ENCODE data around the gene SH3BGR. TPM values are rescaled to one million over a fixed set of nuclear protein-coding genes. Genes with fewer than 3 reads are reported as not detected.

Gene SH3BGR
- total and polyA plus RNA-seq, 2 of the 8 experiments (the other 6 are each of a cell fraction or from before 2014, with no cell fraction given), result 2.1 to 5.9 TPM

DNA sequence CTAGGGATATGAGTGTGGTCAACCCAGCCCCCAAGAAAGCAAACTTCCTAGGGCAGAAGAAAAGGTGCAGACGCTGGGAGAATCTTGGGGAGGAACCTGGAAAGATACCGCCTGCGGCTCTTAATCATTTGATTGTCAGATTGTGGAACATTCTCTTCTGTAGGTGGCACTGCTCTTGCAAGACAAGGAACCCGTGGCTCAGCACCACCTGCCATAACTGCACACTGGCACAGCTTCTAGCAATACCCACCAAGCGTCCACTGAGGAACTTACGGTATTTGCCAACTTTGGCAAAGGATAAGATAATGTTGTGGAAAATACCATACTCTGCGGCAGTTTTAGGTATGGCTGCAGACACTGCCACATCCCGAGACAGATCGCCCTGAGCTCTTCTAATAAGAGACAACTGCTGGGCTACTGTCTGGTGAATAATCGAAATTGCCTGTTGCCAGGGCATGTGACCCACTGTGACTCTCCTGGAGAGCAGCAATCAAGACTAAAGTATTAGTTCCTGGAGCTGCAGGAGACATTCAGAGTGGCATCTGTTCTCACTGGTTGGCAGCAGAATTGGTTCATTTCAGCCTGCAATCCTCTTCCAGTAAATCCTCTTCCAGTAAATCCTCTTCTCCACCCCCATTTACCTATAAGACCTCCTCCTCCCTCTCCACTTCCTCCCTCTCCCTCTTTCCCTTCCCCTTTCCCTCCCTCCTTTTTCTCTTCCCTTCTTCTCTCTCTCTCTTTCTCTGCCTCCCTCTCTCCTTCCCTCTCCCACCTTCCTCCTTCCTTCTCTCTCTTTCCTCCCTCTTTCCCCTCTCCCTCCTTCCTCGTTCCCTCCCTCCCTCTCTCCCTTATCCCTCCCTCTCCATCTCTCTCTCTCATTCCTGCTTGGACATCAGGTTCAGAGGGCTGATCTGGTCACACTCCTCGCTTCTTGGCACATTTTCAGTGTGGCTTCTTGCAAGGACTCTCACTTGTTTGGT lies 111.3 kb downstream of the SH3BGR start:
- no peak for DNase-seq (ENCODE audit: low read depth in 1 of 2, low spot score in 2 of 2)
- Histone ChIP-seq H4K5ac (ENCODE audit: insufficient read length, low read depth, low read length) (no peak overlapping the region), H3K79me2 (ENCODE audit: control insufficient read depth in 1 of 2, insufficient read depth in 2 of 2, low read length in 2 of 2) (no peaks in the 10 kb centered on the region), H2BK20ac (ENCODE audit: low read length) (peak overlapping the region; percentile 67; the same call in 1 of the 2 replicates), H2BK12ac (ENCODE audit: low read depth, low read length) (peak overlapping the region; percentile 96; the same call in 1 of the 2 replicates), H3K56ac (replicated peaks; ENCODE audit: insufficient read length, low read depth, low read length) (no peak overlapping the region), H4K20me1 (replicated peaks in 1 of 2; ENCODE audit: control insufficient read depth in 1 of 2, insufficient read depth in 2 of 2, low read length in 2 of 2) (no peaks in the 10 kb centered on the region), H4K8ac (ENCODE audit: extremely low read depth, insufficient read depth, low read length) (no peak overlapping the region), H3K9ac (replicated peaks in 1 of 4; ENCODE audit: extremely low read depth in 1 of 4, low read depth in 3 of 4, low read length in 3 of 4) (no peak overlapping the region), H3K4ac (replicated peaks; ENCODE audit: insufficient read length, low read depth, low read length) (no peak overlapping the region), H4K91ac (replicated peaks; ENCODE audit: insufficient read length, low read length) (no peak overlapping the region), H2BK120ac (replicated peaks; ENCODE audit: low read depth, low read length) (no peak overlapping the region), H3K27ac (ENCODE audit: low read depth, low read length) (no peak overlapping the region), H3K4me2 (ENCODE audit: insufficient read depth in 1 of 2, low read depth in 2 of 2, low read length in 2 of 2) (no peak overlapping the region), H3K4me3 (ENCODE audit: extremely low read depth in 1 of 4, insufficient read depth in 2 of 4, low read depth in 3 of 4, low read length in 4 of 4) (no peak overlapping the region), H2BK15ac (ENCODE audit: low read length) (no peak overlapping the region), H3K14ac (ENCODE audit: insufficient read length) (no peak overlapping the region), H3K4me1 (replicated peaks in 1 of 4; ENCODE audit: control insufficient read depth in 3 of 4, insufficient read depth in 4 of 4, low read length in 3 of 4) (peaks cover 0 to 2% (median under 1%) of the 10 kb centered on the region in 4 experiments; a peak in 2 of 7 replicates), H3K79me1 (ENCODE audit: low read depth, low read length) (no peaks in the 10 kb centered on the region), H3K18ac (ENCODE audit: extremely low read depth, low read length) (0 out of 2 replicates have a peak overlapping the region, but pooled peaks have one; percentile 65), H2AK5ac (ENCODE audit: low read depth, low read length) (peak overlapping the region; percentile 76), H2AFZ (ENCODE audit: low read length) (no peak overlapping the region), H3K23me2 (ENCODE audit: low read depth, low read length) (no peaks in the 10 kb centered on the region; the same call in 1 of the 2 replicates), H2BK5ac (ENCODE audit: low read depth, low read length) (peak overlapping the region; percentile 56; the same call in 1 of the 2 replicates), H3K36me3 (ENCODE audit: control insufficient read depth in 2 of 4, insufficient read depth in 4 of 4, low read length in 3 of 4) (no peaks in the 10 kb centered on the region), H3K27me3 (replicated peaks in 1 of 4; ENCODE audit: control insufficient read depth in 3 of 4, extremely low read depth in 1 of 4, insufficient read depth in 3 of 4, low read length in 3 of 4) (no peaks in the 10 kb centered on the region), H3K23ac (ENCODE audit: insufficient read length) (no peak overlapping the region), H3K9me3 (ENCODE audit: insufficient read depth in 2 of 2, low read depth in 1 of 2, low read length in 1 of 2) (no peaks in the 10 kb centered on the region)
- WGBS, 2 experiments (ENCODE audit: extremely low coverage in 1 of 2, insufficient coverage in 1 of 2, insufficient read length in 1 of 2, insufficient replicate concordance in 2 of 2, low coverage in 1 of 2, low lambda C conversion rate in 2 of 2, missing lambda C conversion rate in 1 of 2), result 78 to 86% methylated on average over 1 to 12 of the region's 12 CpGs
- no peak for FAIRE-seq
- ChIA-PET CTCF (ENCODE audit: partially characterized antibody) (interaction anchor here (0.8 to 1.0 kb wide), 2 partner anchors 9 to 18 kb away, joined by 3 to 4 read pairs; no protein-coding TSS in a partner anchor), POLR2A (ENCODE audit: partially characterized antibody) (interaction anchor here (1.0 to 1.7 kb wide), 2 partner anchors 19 to 27 kb away, joined by 4 to 5 read pairs; no protein-coding TSS in a partner anchor)
- TF ChIP-seq, protein P1, sequence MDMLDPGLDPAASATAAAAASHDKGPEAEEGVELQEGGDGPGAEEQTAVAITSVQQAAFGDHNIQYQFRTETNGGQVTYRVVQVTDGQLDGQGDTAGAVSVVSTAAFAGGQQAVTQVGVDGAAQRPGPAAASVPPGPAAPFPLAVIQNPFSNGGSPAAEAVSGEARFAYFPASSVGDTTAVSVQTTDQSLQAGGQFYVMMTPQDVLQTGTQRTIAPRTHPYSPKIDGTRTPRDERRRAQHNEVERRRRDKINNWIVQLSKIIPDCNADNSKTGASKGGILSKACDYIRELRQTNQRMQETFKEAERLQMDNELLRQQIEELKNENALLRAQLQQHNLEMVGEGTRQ (IDR thresholded peaks at IDR 0.05; ENCODE audit: low read length), result no peak
- TF ChIP-seq SAP30 (IDR thresholded peaks at IDR 0.05; ENCODE audit: insufficient read depth, insufficient replicate concordance, low read length) (no peak), POLR2A (IDR thresholded peaks at IDR 0.05; ENCODE audit: control extremely low read depth in 1 of 2, low read depth in 2 of 2, low read length in 2 of 2) (no peak), NRF1 (IDR thresholded peaks at IDR 0.05; ENCODE audit: low read depth, low read length) (no peak), CBX8 (IDR thresholded peaks at IDR 0.05; ENCODE audit: borderline replicate concordance, low read depth, low read length) (no peak), ZNF274 (IDR thresholded peaks at IDR 0.05; ENCODE audit: borderline replicate concordance, extremely low read depth, low read length) (no peak), TBP (IDR thresholded peaks at IDR 0.05; ENCODE audit: low read depth, low read length) (no peak)
- TF ChIP-seq, protein P2, sequence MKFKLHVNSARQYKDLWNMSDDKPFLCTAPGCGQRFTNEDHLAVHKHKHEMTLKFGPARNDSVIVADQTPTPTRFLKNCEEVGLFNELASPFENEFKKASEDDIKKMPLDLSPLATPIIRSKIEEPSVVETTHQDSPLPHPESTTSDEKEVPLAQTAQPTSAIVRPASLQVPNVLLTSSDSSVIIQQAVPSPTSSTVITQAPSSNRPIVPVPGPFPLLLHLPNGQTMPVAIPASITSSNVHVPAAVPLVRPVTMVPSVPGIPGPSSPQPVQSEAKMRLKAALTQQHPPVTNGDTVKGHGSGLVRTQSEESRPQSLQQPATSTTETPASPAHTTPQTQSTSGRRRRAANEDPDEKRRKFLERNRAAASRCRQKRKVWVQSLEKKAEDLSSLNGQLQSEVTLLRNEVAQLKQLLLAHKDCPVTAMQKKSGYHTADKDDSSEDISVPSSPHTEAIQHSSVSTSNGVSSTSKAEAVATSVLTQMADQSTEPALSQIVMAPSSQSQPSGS (IDR thresholded peaks at IDR 0.05; ENCODE audit: low read length), result no peak
